Neutrophil (primary cell): ENCODE results near the gene RTN4IP1.
"Not testable (repeated sequence)": the region's sequence is repeated elsewhere in the genome, so short reads cannot be mapped to it uniquely, and the experiment has no call there.

ENCODE experiments used
- H3K27ac ChIP-seq: fragments of 200-600 bp; sonication (generic); 2 replicates; pipeline ENCODE4 v1.5.1; 2016; ENCODE audit warnings: mild to moderate bottlenecking, moderate library complexity
- H3K27me3 ChIP-seq: fragments of 200-600 bp; sonication (generic); 2 replicates; pipeline ENCODE4 v1.6.0; 2016; ENCODE audit warnings: mild to moderate bottlenecking
- H3K36me3 ChIP-seq: fragments of 200-600 bp; sonication (generic); 2 replicates; pipeline ENCODE4 v1.5.1; 2017
- H3K4me1 ChIP-seq, 2 experiments: fragments of 200-600 bp in 1 of 2; sonication (generic) in 1 of 2; 1 replicate in 1 of 2; 2 replicates in 1 of 2; pipeline versions ENCODE4 v1.5.1 to v1.6.1; 2013 to 2016; ENCODE audit warnings: low read depth in 1 of 2, low read length in 1 of 2, mild to moderate bottlenecking in 1 of 2, moderate library complexity in 1 of 2; ENCODE audit not compliant: control insufficient read depth in 1 of 2, insufficient read depth in 1 of 2
- H3K4me3 ChIP-seq, 2 experiments: fragments of 200-600 bp in 1 of 2; sonication (generic) in 1 of 2; 1 replicate in 1 of 2; 2 replicates in 1 of 2; pipeline ENCODE4 v1.5.1; 2013 to 2016; ENCODE audit warnings: low read depth in 1 of 2, low read length in 1 of 2, mild to moderate bottlenecking in 1 of 2, moderate library complexity in 1 of 2
- H3K9me3 ChIP-seq: fragments of 200-600 bp; sonication (generic); 2 replicates; pipeline ENCODE4 v1.5.1; 2016
- CTCF ChIP-seq: fragments of 200-600 bp; sonication (generic); IDR thresholded peaks from 2 replicates; pipeline ENCODE4 v1.5.1; 2016; ENCODE audit warnings: antibody characterized with exemption

The RTN4IP1 gene

GRCh38 chr6:106628658-106629102 is 618 bp downstream of the RTN4IP1 start:
- Histone ChIP-seq H3K4me3 (peak overlapping the region; percentile 72 to 90), H3K9me3 (no peaks in the 10 kb centered on the region), H3K27me3 (no peaks in the 10 kb centered on the region), H3K4me1 (peaks cover 14 to 17% of the 10 kb centered on the region in 2 experiments), H3K36me3 (no peaks in the 10 kb centered on the region), H3K27ac (peak overlapping the region; percentile 77)
- no peak for TF ChIP-seq CTCF

- not testable (repeated sequence) for H3K27me3 ChIP-seq
Observed at GRCh38 chr6:106627760-106628159, 1.5 kb downstream of the RTN4IP1 start.

DNA sequence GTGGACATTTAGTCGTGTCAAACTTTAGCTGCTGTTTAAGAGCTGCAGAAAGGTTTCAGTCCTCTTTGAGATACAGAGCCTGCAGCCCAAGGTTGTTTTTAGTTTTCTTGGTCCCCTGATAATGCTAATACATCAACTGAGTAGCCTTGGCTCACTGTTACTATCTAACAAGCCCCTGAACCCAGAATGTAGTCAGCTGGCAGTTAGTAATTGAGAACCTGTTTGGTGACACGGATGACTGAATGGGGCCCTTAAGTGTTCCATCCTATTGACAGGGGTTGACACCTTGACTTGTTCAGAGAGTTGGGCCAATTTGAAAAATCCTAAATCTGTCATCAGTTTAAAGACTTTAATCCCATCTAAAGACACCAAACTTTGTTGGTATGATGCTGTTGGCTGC is 2.8 kb downstream of the RTN4IP1 start:
- Histone ChIP-seq H3K4me1 (peaks cover 14 to 17% of the 10 kb centered on the region in 2 experiments), H3K36me3 (peaks cover 7% of the 10 kb centered on the region), H3K9me3 (no peaks in the 10 kb centered on the region), H3K4me3 (no peak overlapping the region), H3K27me3 (no peaks in the 10 kb centered on the region), H3K27ac (no peak overlapping the region)
- no peak for TF ChIP-seq CTCF

More at GRCh38 chr6:106627760-106628159, 1.5 kb downstream of the RTN4IP1 start:
- not testable (repeated sequence) for H3K27ac ChIP-seq, H3K9me3 ChIP-seq, H3K36me3 ChIP-seq, H3K4me3 ChIP-seq
- peaks cover 14 to 17% of the 10 kb centered on the region in 2 experiments for H3K4me1 ChIP-seq

GRCh38 chr6:106623039-106623438 is 6.3 kb downstream of the RTN4IP1 start:
- H3K27me3 ChIP-seq: no peaks in the 10 kb centered on the region
- no peaks in the 10 kb centered on the region for H3K9me3 ChIP-seq
- H3K36me3 ChIP-seq: peaks cover 13% of the 10 kb centered on the region
- H3K27ac ChIP-seq: no peak overlapping the region
- TF ChIP-seq CTCF: no peak
- H3K4me3 ChIP-seq: no peak overlapping the region
- H3K4me1 ChIP-seq: no peaks in the 10 kb centered on the region

DNA sequence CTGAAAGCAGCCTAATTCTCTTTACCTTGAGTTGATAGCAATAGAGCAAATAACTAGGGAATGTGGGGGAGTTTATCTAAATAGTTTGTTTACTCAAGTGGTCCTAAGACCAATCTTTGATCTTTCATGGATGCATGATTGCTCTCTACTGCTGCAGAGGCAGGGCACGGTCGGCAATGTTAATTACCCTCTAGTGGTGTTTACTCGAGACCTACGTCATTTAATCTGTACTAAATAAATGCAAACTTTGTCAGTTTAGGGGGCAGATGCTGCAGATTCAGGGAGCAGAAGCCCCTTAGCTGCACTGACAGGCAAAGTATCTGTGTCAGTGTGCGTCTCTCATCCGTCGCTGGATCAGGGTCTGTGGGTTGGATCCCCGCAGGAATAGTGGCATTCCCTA is 6.9 kb downstream of the RTN4IP1 start:
- Histone ChIP-seq H3K4me1 (no peaks in the 10 kb centered on the region), H3K36me3 (peaks cover 13% of the 10 kb centered on the region), H3K4me3 (no peak overlapping the region), H3K9me3 (no peaks in the 10 kb centered on the region), H3K27ac (no peak overlapping the region), H3K27me3 (no peaks in the 10 kb centered on the region)
- TF ChIP-seq CTCF: no peak

DNA sequence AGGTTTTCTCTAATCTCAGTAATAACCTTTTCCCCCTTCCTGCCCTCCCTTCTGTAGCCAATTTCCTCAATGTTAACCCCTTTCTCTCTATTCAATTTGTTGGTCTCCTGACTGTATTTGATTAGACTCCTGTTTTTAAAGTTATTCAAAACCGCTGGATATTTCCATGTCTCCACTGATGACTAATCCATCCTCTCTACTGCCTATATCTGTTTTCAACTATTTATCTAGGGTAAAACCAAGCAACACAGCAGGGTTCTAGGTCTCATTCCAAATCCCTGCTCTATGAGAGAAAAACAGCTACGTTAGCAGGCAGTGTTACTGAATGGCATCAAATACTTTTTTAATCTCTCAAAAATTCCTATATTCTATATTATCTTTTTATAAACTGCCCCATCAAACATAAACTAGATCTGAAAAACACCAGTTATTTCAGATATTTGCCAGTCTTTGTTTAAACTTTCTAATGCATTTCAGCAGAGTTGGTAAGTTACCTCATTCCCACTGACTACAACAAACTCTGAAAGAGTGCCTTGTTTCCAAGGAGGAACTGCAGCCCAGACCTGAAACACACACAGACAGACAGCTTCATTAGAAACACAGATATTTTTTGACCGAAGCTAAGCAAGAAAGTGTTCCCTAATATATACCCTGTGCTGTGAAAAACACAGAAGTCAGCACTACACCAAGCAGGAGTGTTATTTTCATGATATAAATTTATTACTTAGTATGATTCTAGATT is 8.2 kb downstream of the RTN4IP1 start:
- no peak for TF ChIP-seq CTCF
- no peaks in the 10 kb centered on the region for H3K9me3 ChIP-seq

More for the DNA sequence above, 8.2 kb downstream of the RTN4IP1 start:
- no peak overlapping the region for H3K4me3 ChIP-seq
- H3K27me3 ChIP-seq: no peaks in the 10 kb centered on the region
- H3K36me3 ChIP-seq: peaks cover 13% of the 10 kb centered on the region
- H3K4me1 ChIP-seq: no peaks in the 10 kb centered on the region
- H3K27ac ChIP-seq: no peak overlapping the region
